HG02852 (cell line): ENCODE measurements around the gene KRTAP26-1.

Experiments used
- ATAC-seq: cut with Tn5 transposase; IDR thresholded peaks from one replicate; pipeline ENCODE4 v1.9.1; 2021; ENCODE audit warnings: mild to moderate bottlenecking, moderate library complexity; ENCODE audit not compliant: unreplicated experiment

Gene KRTAP26-1

DNA sequence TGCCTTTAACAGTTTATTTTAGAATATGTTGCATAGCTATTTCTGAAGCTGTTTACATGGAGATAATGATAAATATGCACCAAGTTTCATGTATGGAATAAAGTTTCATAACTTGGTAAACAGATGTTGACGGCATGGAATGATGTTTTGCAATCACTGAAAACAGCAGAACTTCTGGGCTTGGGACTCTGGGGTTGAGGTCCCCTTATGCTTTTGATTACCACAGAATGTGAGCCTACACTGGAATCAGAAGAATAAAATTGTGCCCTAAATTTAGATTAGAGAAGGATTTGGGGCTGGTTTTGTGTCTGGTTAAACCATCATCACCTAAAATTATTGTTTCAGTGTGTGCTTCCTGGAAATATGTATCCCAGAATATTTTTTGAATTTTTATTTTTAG is 48.5 kb downstream of the KRTAP26-1 start:
- ATAC-seq = no peak

DNA sequence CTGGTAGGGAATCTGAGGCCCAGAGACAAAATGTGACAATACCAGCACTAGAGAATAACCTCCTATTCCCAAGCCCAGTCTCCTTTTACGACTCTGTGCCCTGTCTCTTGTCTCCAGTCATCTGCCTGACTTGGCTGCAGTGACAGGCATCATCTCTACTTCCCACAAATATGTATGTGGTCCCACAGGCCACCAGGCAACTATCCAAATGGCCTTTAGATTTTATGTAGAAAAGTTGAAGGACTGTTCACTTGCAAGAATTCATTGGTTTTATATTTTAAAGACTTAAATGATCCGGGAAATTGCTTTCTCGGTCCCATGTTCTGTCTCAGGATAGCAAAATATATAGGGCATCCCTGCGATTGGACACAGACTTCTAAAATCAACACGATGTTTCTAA is 49.0 kb downstream of the KRTAP26-1 start:
- no peak for ATAC-seq

DNA sequence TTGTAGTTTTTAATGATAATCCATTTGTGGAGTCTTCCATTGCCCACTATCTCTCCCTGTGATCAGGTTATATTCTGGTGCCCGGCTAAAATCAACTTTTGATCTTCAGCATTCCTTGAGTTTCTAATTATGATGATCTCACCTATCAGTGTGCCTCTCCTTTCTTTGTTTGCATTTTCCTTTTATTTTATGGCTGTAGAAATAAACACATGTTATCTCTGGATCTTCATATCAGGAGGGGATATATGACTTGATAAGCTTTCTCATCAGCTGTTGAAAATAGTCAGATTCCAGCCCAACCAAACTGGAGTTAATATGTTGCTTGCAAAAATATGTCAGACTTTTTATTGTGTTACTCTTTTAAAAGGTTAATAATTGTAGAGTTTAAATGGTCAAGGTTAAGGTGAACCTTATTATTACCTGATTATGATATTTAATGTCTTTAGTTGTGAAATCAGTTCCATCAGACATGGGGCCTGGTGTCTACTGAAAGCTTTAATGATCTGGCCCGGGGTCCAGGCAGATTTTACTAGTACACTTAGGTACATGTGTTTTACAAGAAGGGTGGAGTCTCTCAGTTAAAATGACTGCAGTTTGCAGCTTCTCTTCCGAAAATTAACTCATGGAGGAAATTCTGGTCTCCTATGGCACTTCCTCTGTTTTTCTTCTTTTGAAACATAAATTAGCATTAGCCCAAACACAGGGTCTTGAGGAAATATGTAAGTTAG is 50.1 kb downstream of the KRTAP26-1 start:
- no peak for ATAC-seq
